GM21360 (cell line): ENCODE data around the gene AGK.
A peak's percentile ranks its signal among the peaks of the same experiment; 100 is the strongest.
"Not testable (repeated sequence)": the region's sequence is repeated elsewhere in the genome, so short reads cannot be mapped to it uniquely, and the experiment has no call there.

Experiments
- ATAC-seq: cut with Tn5 transposase; IDR thresholded peaks from one replicate; pipeline ENCODE4 v1.9.1; 2021; ENCODE audit warnings: mild to moderate bottlenecking, moderate library complexity; ENCODE audit not compliant: unreplicated experiment

AGK gene

DNA sequence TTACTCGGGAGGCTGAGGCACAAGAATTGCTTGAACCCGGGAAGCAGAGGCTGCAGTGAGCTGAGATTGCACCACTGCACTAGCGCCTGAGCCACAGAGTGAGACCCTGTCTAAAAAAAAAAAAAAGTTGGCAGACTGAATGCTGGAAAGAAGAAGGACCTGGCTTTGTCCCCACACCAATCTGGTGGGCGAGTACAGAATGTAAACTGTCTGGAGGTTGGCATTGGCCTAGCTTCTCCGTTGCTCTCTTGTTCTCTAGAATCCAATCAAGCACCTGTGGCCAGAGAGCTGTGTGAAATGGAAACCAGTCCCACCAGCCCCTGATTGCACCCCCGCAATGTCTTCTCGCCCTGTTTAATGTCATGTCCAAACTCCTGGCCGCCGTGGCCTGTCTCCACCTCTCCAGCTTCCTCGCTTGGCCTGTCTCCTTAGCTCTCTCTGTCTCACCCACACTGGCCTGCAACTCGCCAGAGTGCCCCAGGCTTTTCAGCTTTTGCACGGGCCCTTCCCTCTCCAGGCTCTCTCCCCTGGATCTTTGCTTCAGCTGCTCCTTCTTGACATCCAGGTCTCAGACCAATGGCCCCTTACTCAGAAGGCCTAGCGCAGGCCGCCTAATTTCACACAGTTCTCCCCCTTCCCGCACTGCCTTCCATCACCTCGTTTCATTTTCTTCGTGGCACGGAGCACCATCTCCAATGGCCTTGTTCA, 670 bp upstream of the AGK start:
- ATAC-seq = no peak

DNA sequence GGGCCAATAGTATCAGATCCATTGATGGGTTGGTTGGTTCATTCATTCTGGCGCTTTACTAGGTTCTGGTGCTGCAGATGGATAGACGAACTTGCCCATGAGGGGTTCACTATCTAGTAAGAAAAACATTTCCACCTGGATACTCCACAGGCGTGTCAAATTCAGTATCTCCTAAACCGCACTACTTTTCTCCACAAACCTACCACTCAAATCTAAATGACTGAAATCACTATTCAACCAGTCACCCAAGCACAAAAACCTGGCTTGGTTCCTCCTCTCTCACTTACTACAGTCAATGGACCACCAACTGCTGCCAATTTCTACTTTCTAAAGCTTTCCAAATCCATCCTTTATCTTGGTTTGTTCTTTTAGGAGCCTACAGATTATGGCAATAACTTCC, 572 bp downstream of the AGK start:
- ATAC-seq = peak; percentile 10

DNA sequence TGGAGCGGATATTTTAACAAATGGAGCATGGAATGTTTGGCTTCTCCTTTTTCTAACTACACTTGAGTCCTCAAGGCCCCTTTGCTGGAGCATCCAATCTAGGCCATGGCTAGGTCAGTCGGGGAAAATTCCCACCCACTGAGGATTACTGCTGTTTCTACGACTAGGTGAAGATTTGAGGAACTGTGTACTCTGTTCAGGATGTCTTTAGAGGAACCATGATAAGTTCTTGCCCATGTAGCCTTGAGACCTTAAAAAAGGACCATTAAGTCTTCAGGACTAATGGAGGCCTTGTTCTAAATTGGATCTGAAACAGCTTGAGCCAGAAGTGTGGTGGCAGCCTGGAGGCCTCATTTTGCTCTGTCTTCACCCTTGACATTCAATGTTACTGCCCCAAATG, 6.2 kb downstream of the AGK start:
- no peak for ATAC-seq

DNA sequence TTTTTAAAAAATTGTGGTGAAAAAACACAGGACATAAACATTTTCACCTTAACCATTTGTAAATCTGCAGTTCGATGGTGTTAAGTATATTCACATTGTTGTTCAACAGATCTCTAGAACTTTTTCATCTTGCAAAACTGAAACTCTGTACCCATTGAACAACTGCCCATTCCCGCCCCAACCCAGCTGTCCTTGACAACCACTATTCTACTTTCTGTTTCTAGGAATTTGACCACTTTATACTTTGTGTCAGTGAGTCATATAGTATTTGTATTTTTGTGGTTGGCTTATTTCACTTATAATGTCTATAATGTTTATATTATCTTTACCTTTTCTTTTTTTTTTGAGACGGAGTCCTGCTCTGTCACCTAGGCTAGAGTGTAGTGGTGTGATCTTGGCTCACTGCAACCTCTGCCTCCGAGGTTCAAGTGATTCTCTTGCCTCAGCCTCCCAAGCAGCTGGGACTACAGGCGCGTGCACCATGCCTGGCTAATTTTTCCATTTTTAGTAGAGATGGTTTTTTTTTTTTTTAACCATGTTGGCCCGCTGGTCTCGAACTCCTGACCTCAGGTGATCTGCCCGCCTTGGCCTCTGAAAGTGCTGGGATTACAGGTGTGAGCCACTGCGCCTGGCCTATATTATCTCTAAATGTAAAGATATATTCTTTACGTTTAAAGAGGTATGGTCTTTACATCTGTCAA, 6.8 kb downstream of the AGK start:
- ATAC-seq = not testable (repeated sequence)

DNA sequence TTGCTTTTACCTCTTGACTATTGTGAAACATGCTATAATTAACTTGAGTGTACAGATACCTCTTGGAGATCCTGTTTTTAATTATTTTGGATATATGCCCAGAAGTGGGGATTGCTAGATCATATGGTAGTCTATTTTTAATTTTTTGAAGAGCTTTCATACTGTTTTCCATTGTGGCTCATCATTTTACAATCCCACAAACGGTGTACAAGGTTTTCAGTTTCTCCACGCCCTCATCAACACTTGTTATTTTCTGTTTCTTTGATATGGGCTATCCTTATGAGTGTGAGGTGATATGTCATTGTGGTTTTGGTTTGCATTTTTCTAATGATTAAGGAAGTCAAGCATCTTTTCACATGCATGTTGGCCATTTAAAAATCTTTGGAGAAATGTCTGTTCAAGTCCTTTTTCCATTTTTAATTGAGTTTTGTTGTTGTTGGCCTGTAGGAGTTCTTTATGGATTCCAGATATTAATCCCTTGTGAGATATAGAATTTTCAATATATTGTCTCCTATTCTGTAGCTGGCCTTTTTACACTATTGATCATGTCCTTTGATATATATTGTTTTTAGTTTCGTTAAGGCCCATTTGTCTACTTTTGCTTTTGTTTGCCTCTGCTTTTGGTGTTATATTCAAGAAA, 7.5 kb downstream of the AGK start:
- ATAC-seq = peak; percentile 70

DNA sequence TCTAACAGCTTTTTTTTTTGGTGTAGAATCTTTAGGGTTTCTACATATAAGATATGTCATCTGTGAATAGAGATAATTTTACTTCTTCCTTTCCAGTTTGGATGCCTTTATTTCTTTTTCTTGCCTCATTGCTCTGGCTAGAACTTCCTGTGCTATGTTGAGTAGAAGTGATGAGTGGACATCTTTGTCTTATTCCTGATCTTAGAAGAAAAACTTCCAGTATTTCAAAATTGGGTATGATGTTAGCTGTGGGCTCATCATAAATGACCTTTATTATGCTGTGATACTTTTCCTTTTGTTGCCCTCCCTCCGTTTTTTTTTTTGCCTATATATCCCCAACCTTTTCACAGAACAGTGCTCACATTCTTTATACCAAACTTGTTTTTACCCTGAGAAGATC, 8.8 kb downstream of the AGK start:
- ATAC-seq = no peak

DNA sequence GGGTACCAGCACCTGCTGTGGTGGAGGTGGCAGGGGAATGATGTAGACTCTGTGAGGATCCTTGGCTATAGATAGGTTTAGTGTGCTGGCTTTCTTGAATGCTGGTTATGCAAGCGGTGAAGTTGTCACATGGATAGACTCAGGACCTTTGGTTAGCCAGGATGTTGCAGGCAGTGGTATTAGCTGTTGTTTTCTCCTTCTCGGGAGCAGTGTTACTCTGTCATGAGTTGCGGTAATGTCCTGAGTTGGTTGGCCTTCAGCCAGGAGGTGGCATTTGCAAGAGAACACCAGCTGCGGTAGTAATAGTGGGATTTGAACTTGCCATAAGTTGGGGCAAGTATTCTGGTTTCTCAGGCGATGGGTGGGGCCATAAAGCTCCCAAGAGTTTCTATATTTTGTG, 10.8 kb downstream of the AGK start:
- ATAC-seq = no peak

DNA sequence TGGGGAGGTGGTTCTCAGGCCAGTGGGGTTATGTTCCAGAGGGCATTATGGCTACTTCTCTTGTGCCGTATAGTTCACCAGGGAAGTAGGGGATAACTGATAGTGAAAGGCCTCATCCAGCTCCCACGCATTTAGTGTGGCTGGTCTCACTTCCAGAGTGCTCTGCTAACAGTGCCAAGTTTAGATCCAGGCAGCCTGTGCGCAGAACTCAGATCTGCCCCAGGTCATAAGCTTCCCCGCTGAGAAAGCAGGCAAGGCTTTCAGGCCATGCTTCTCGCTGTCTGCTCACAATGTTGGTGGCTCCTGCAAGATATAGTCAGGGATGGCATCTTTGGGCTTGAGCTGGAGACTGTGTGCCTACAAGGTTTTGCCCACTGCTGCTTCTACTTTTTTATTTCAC, 11.3 kb downstream of the AGK start:
- no peak for ATAC-seq

DNA sequence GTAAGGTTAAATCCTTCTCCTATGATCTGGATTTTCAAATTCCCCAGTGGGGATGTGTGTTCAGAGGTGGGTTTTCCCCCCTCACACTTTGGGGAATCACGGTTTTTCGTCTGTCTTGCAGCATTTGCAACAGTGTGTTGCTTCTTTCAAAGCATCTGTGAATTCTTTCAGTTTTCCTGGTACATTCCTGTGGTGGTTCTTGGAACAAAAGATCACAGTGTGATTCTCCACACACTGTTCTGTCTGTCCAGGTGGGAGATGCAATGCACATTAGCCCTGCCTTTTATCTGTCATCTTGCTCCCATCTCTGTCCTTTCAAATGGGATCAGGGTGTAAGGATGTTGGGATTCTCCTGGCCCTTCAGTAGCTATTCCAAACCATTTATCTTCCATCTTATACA, 11.8 kb downstream of the AGK start:
- ATAC-seq = no peak

DNA sequence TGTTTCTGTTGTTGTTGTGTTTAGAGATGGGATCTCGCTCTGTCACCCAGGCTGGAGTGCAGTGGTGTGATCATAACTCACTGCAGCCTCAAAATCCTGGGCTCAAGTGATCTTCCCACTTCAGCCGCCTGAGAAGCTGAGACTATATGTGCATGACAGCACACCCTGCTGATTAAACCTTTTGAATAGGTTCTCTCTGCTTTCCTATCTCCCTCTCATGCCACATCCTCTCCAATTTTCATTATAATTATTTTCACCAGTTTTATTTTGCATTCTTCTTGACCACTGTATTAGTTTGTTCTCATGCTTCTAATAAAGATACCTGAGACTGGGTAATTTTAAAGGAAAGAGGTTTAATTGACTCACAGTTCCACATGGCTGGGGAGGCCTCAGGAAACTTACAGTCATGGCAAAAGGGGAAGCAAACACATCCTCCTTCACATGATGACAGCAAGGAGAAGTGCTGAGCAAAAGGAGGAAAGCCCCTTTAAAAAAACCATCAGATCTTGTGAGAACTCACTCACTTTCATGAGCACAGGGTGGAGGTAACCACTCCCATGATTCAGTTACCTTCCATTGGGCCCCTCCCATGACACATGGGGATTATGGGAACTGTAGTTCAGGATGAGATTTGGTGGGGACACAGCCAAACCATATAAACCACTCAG, 12.9 kb downstream of the AGK start:
- no peak for ATAC-seq

DNA sequence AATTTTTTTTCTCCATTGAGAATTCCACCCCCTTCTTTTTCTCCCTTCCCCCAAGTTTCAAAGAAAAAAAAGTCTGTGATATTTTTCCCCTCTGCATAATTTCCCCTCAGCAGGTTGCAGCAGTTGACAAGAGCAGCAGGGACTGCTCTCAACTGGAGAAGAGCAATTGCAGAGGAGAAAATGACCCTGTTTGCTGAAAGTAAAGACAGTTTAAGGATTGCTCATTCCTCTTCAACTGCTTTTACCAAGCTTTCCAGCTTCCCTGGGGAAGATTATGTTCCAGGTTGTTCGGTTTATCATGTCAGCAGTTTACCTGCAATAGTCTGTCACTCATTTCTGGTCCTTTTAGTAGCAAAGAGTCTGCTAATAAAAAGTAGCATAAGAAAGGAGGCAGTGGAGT, 16.2 kb downstream of the AGK start:
- ATAC-seq = no peak

DNA sequence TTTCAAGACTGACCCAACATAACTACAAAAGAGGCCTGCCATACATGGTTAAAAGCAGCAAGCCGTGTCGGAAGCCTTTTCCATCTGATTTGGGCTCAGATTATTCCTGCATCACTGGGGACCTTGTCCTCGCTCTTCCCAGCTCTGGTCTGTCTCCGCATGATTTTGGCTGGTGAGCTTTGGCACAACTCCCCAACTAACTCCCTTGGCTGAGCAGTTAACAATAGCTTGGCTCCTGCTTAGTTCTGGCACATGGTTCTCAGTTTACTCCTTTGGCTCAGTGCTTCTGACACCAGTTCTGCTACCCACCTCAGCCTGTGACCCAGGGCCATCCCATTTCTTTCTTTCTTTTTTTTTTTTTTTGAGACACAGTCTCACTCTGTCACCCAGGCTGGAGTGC, 17.0 kb downstream of the AGK start:
- no peak for ATAC-seq

DNA sequence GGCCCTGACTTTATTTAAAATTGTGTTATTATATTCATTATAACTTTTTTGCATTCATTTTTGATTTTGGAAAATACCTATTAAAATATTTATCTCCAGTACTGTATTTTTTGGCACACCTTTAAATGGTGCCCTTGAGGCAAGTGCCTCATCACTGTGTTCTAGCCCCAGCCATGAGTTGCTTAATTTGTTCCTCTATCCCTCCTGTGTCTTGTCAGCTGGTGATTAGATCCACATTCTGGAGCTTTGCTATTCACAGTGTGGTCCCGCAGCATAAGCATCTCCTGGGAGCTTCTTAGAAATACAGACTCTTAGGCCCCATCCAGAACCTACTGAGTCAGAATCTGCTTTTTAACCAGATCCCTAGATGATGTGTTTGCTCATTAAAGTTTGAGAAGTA, 19.8 kb downstream of the AGK start:
- ATAC-seq = no peak

DNA sequence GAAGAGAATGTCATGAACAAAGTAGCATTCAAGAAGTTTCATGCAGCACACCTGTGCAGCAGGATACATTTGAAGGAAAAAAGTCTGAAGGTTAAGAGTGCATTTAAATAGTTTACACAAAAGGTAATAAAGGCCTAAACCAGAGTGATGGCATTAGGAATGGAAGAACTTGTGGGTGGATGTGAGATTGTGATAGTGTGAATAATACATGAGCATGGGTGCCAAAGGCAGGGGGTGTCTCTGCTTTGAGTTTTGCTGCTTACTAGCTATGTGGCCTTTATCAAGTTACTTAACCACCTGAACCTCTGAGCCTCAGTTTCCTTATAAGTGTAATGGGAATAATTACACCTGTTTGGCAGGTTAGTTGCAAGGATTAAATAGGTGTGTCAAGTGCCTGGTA, 21.0 kb downstream of the AGK start:
- ATAC-seq = no peak

DNA sequence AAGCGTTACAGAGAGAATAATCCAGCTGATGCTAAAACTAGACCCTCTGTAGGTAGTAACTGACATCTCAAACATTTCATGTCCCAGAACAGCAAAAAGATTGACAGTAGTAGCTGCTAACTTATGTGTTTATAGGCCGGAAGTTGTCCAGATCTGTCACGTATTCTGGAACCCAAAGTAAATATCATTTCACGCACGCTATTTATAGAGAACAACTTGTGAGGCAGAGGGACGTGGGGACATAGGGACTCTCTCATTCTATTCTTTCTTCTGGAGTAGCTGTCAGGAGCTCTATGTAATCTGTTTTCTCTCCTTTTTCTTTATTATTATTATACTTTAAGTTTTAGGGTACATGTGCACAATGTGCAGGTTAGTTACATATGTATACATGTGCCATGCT, 22.3 kb downstream of the AGK start:
- ATAC-seq = no peak

DNA sequence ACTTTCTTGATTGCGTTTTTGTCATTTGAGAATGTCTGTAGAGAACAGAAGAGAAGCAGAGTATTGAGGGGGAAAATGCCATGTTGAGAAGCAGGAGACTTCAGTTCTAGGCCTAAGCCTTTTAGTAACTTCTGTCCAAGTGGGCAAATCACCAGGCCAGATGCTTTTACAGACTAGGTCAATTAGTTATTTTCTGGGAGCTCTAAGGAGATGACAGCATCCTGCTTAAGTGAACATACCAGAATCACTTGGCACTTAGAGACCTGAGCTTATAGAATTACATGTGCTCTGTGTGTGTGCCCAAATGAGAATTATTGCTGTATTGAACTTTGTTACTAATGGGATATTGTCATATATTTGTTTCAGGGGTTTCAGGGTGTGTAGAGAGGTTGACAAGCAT, 24.0 kb downstream of the AGK start:
- no peak for ATAC-seq

DNA sequence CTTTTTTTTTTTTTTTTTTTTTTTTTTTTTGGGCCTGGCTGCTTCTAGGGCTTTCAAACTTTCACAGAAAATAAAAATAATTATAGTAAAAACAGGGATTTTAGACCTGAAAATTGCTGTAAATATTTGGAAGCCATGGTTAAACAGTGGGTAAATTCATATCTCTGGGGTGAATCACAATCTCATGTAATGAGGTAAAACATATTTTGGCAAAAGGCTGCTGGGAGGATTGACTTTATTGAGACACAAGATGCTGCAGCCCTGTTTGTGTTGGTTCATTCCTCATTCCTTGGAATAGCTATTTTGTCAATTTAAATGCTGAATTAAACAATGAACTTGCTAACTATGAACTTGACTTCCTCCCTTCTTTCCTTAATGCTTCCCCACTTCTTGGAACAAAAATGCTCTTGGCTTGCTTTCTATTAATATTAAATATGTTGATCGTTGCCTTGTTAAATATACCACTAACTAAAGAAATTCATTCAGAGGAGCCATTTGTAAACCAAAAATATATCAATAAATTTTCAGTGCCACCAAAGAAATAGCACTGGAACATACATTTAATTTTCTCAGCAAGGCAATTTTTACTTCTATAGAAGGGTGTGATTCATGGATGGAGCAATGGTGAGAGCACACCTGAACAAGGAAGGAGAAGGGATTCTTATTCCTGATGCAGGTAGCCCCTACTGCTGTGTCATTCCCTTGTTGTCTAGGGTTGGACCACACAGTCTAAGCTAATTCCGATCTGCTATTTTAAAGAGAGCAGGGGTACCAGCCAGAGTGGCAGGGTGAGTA, 24.6 kb downstream of the AGK start:
- ATAC-seq = no peak

DNA sequence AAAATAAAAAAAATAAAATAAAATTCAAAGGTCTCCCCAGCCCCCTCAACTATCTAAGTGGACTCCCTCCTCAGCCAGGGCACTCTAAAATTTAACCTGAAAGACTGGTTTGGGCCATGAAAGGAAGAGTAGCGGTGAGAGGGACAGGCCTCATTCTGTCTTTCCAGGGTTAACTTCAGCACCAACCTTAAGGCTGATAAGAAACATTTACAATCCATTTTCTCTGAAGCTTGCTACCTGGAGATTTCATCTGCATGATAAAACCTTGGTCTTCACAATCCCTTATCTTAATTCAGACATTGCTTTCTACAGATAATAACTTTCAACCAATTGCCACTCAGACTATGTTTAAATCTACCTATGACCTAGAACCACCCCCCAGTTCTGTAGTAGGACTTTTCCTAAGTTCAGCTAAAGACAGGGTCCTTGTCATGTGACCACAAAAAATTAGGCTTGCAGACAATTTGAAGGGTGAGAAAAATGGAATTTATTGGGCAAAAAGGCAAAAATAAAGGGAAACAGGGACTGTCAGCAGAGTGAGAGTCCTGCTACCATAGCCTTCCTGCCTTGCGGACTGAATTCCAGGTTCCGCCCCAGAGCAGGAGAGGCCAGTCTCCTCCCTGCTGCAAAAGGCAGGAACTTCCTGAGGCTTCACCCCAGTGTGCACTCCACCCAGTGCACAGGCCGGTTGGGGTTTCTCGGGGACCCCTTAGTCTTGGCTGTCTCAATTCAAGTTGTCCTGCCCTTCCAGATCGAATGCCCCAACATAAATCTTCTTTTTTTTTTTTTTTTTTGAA, 26.0 kb downstream of the AGK start:
- no peak for ATAC-seq

DNA sequence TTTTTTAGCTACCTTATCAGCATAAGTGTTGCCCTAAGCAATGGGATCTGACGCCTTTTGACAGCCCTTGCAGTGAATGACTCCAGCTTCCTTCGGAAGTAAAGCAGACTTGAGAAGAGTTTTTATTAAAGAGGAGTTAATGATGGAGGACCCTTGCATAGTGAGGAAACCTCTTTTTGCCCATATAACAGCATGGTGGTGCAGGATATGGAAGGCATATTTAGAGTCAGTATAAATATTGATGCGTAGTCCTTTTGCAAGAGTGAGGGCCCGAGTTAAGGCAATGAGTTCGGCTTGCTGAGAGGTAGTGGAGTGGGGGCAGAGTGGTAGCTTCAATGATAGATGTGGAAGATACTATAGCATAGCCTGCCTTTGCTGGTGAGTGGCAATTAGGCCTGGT, 28.7 kb downstream of the AGK start:
- ATAC-seq = not testable (repeated sequence)

DNA sequence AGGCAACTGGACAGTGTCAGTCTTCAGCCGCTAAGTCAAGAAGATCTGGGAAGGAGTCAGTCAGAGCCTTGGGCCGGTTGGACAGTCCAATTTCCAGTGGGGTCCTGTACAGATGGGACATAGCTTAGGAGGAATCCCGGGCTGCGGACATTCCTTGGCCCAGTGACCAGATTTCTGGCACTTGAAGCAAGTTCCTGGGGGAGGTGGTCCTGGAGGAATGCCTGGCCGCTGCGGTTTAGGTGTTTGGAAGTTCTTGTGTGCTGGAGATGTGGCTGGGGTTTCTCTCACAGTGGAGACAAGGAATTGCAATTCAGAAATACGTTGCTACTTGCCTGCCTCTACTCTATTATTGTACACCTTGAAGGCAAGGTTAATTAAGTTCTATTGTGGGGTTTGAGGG, 30.9 kb downstream of the AGK start:
- not testable (repeated sequence) for ATAC-seq
